HEK293 (cell line): Measurements from ENCODE around the gene RCAN2.
A peak's percentile ranks its signal among the peaks of the same experiment; 100 is the strongest.

Experiments
- CTCF ChIA-PET: fragments of 350-600 bp; formaldehyde crosslinking; extraction: SDS; loops from one replicate; lab custom pipeline; 2021; ENCODE audit warnings: antibody characterized with exemption; lab: Yijun Ruan, JAX
- POLR2A ChIA-PET: fragments of 300-600 bp; formaldehyde crosslinking; extraction: SDS; loops from one replicate; lab custom pipeline; 2020; ENCODE audit warnings: antibody characterized with exemption, inconsistent platforms; lab: Yijun Ruan, JAX
- H3K27ac ChIP-seq: fragments of 200-500 bp; sonication (Bioruptor generic); 2 replicates; pipeline ENCODE4 v1.5.1; 2014; ENCODE audit warnings: low read depth, low read length, control low read depth, inconsistent platforms; ENCODE audit errors: extremely low read depth
- H3K36me3 ChIP-seq, 2 experiments: fragments of 200-500 bp in 1 of 2; sonication (Bioruptor generic) in 1 of 2; 1 replicate in 1 of 2; 2 replicates in 1 of 2; pipeline ENCODE4 v1.5.1; 2014 to 2017; ENCODE audit warnings: inconsistent platforms in 2 of 2, low read length in 2 of 2; ENCODE audit not compliant: control insufficient read depth in 2 of 2, insufficient read depth in 1 of 2
- H3K4me1 ChIP-seq: fragments of 200-500 bp; sonication (Bioruptor generic); 2 replicates; pipeline ENCODE4 v1.5.1; 2014; ENCODE audit warnings: mild to moderate bottlenecking, low read length, inconsistent platforms; ENCODE audit not compliant: control insufficient read depth, insufficient read depth
- H3K4me3 ChIP-seq: 2 replicates; pipeline ENCODE4 v1.5.1; 2011; ENCODE audit warnings: low read depth, mild to moderate bottlenecking, control low read depth, low read length, moderate library complexity
- H3K9me3 ChIP-seq: fragments of 200-500 bp; sonication (Bioruptor generic); 2 replicates; pipeline ENCODE4 v1.5.1; 2014; ENCODE audit warnings: low read depth, low read length, inconsistent platforms; ENCODE audit not compliant: control insufficient read depth, insufficient read depth
- GLIS1 ChIP-seq: fragments of 450-650 bp; formaldehyde crosslinking; IDR thresholded peaks from 2 replicates; pipeline ENCODE4 v1.5.1; 2016; ENCODE audit warnings: missing biosample characterization, missing genetic modification characterization
- PRDM1 ChIP-seq: fragments of 450-650 bp; formaldehyde crosslinking; IDR thresholded peaks from 2 replicates; pipeline ENCODE4; 2016; ENCODE audit warnings: missing biosample characterization, missing genetic modification characterization
- PRDM10 ChIP-seq: fragments of 450-650 bp; formaldehyde crosslinking; IDR thresholded peaks from 2 replicates; pipeline ENCODE4 v1.5.1; 2016; ENCODE audit warnings: missing biosample characterization, missing genetic modification characterization
- SP3 ChIP-seq: fragments of 450-650 bp; formaldehyde crosslinking; IDR thresholded peaks from 2 replicates; pipeline ENCODE4 v1.5.1; 2016; ENCODE audit warnings: missing biosample characterization, missing genetic modification characterization
- ZBTB44 ChIP-seq: fragments of 450-650 bp; IDR thresholded peaks from 2 replicates; pipeline ENCODE4 v1.5.1; 2018; ENCODE audit warnings: missing biosample characterization, mild to moderate bottlenecking, missing genetic modification characterization
- ZNF10 ChIP-seq: fragments of 450-650 bp; formaldehyde crosslinking; IDR thresholded peaks from 2 replicates; pipeline ENCODE4 v1.5.1; 2017; ENCODE audit warnings: missing biosample characterization, missing genetic modification characterization
- ZNF148 ChIP-seq: fragments of 450-650 bp; formaldehyde crosslinking; IDR thresholded peaks from 2 replicates; pipeline ENCODE4 v1.5.0; 2017; ENCODE audit warnings: missing biosample characterization, missing genetic modification characterization, borderline replicate concordance
- ZNF280C ChIP-seq: fragments of 450-650 bp; formaldehyde crosslinking; IDR thresholded peaks from 2 replicates; pipeline ENCODE4 v1.5.1; 2016; ENCODE audit warnings: missing biosample characterization, missing genetic modification characterization
- ZNF488 ChIP-seq: fragments of 450-650 bp; formaldehyde crosslinking; IDR thresholded peaks from 2 replicates; pipeline ENCODE4 v1.5.1; 2016; ENCODE audit warnings: missing biosample characterization, missing genetic modification characterization
- ZSCAN16 ChIP-seq: fragments of 450-650 bp; formaldehyde crosslinking; IDR thresholded peaks from 2 replicates; pipeline ENCODE4 v1.5.1; 2016; ENCODE audit warnings: missing biosample characterization, missing genetic modification characterization

The RCAN2 gene

GRCh38 chr6:46291275-46291633, 200.0 kb downstream of the RCAN2 start:
- no peaks in the 10 kb centered on the region for H3K36me3 ChIP-seq
- TF ChIP-seq PRDM1 (peak; percentile 65), ZNF280C (tag by site-specific recombination) (no peak)
- H3K27ac ChIP-seq, result no peak overlapping the region
- no peak overlapping the region for H3K4me3 ChIP-seq
- no peaks in the 10 kb centered on the region for H3K9me3 ChIP-seq
- H3K4me1 ChIP-seq, result 0 out of 2 replicates have a peak, but pooled peaks cover 6% of the 10 kb centered on the region
- ChIA-PET POLR2A (interaction anchor here (0.7 to 1.2 kb wide), 2 partner anchors 30 to 555 kb away, joined by 3 to 4 read pairs; no protein-coding TSS in a partner anchor), CTCF (interaction anchor here (0.6 to 1.5 kb wide), 3 partner anchors 18 to 948 kb away, joined by 3 to 4 read pairs (median 4); no protein-coding TSS in a partner anchor)

GRCh38 chr6:46290421-46291274, 200.6 kb downstream of the RCAN2 start:
- TF ChIP-seq PRDM10 (tag by site-specific recombination) (no peak), ZNF488 (tag by site-specific recombination) (no peak), ZNF148 (tag by site-specific recombination) (no peak), ZNF10 (tag by site-specific recombination) (no peak), GLIS1 (tag by site-specific recombination) (no peak), ZBTB44 (tag by site-specific recombination) (no peak), ZSCAN16 (no peak), SP3 (no peak)
- Histone ChIP-seq H3K27ac (no peak overlapping the region), H3K4me3 (no peak overlapping the region), H3K9me3 (no peaks in the 10 kb centered on the region), H3K36me3 (no peaks in the 10 kb centered on the region), H3K4me1 (0 out of 2 replicates have a peak, but pooled peaks cover 6% of the 10 kb centered on the region)
- ChIA-PET CTCF (interaction anchor here (0.6 to 0.8 kb wide), 2 partner anchors 18 to 948 kb away, joined by 3 to 4 read pairs; no protein-coding TSS in a partner anchor), POLR2A (interaction anchor here (0.7 to 1.2 kb wide), 2 partner anchors 30 to 555 kb away, joined by 3 to 4 read pairs; no protein-coding TSS in a partner anchor)
